IPS-18c (cell line): ENCODE data around the gene ANKRD63.

Experiments used
- H3K4me3 ChIP-seq: 2 replicates; pipeline ENCODE4 v1.7.0; 2013; ENCODE audit warnings: low read depth, mild to moderate bottlenecking, low read length, moderate library complexity; ENCODE audit not compliant: insufficient read depth
- H3K9me3 ChIP-seq: one replicate; pipeline ENCODE4 v1.6.1; 2013; ENCODE audit warnings: mild to moderate bottlenecking, low read length, moderate library complexity; ENCODE audit not compliant: control insufficient read depth, insufficient read depth

ANKRD63 gene

DNA sequence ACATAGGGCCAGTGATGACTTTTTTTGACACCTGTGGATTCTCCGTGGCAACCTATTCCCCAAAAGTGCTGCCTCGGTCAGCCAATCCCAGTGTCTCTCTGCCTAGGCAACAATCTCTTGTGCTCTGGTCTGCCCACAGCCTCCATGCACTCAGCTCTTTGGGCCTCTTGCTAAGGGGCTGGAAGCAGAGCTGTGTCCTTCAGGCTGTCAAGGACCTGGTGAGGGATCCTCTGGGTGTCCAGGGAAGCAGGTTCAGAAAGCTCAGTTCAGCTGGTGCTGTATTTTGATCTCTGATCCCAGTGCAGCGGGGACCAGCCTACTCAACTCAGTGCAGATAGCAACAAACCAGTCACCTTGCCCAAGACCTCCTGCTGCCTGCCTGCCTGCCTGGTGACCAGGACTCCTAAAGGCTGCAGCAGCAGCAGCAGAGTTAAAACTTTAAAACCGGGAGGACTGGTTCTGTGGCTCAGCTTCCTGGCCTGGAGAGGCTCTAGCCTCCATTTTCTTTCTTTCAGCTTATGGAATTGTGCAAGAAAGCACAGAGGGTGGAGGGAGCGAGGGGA is 37.8 kb downstream of the ANKRD63 start:
- H3K4me3 ChIP-seq = no peak overlapping the region
- H3K9me3 ChIP-seq = no peaks in the 10 kb centered on the region

DNA sequence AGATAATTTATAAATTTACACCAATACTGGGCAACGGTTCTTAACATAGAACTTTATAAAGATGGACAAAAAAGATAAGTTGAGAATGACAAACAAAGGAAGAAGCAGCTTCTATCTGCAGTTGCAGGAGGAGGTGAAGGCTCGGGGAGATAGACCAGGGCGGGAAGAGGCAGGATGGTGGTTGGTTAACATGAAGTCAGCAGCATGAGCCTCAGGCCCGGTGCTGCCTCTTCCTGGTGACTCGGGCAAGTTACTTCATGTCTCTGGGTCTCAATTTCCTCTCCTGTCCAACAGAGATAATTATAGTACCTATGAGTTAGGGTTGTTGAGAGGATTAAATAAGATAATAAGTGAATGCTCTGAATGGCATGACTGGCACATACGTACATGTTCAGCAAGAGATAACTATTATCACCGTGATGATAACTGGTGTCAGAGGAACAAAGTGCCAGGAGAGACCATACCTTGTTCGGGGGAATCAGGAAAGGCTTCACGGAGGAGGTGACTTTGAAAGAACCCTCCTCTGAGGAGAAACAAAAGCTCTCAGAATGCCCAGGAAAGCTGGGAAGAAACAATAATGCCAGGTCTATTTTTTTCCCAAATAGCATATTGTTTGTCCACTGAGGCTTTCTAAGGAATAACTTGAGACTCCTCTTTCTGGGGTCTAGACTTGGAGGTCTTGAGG is 39.6 kb downstream of the ANKRD63 start:
- Histone ChIP-seq H3K4me3 (no peak overlapping the region), H3K9me3 (no peaks in the 10 kb centered on the region)

DNA sequence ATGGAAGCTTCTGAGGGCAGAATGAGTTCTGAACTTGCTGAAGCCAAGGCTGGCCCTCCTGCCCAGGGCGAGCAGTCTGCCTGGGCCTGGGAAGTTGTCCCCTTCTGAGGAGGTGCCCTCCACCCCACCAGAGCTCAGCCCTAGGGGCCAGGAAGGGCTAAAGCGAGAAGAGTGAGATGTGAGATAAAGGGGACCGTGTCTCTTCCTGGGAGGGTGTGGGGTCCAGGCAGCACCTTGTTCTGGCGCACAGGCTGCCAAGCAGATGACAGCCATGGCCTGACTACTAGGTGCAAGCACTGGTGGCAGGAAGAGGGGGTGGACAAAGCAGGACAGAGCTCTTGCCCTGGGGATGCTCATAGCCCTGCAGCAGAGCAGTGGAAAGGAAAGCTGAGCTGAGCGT is 40.3 kb downstream of the ANKRD63 start:
- H3K4me3 ChIP-seq = no peak overlapping the region
- no peaks in the 10 kb centered on the region for H3K9me3 ChIP-seq

DNA sequence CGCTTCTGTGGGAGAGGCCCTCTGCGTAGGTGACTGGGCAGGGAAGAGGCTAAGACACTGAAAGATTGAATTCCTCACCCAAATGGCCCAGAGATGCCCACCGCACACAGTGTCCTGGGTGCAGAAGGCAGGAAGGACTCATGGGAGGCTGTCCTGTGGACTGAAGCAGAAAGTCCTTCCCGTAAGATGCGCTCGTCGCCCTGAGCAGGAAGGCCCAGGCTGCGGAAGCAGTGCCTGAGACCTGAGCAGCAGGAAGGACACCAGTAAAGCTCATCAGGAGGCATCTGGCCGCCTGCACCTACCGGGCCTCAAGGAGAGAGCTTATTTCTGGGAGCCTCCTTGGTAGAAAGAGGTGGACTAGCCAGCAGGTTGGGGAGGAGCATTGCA is 40.7 kb downstream of the ANKRD63 start:
- Histone ChIP-seq H3K9me3 (no peaks in the 10 kb centered on the region), H3K4me3 (no peak overlapping the region)

DNA sequence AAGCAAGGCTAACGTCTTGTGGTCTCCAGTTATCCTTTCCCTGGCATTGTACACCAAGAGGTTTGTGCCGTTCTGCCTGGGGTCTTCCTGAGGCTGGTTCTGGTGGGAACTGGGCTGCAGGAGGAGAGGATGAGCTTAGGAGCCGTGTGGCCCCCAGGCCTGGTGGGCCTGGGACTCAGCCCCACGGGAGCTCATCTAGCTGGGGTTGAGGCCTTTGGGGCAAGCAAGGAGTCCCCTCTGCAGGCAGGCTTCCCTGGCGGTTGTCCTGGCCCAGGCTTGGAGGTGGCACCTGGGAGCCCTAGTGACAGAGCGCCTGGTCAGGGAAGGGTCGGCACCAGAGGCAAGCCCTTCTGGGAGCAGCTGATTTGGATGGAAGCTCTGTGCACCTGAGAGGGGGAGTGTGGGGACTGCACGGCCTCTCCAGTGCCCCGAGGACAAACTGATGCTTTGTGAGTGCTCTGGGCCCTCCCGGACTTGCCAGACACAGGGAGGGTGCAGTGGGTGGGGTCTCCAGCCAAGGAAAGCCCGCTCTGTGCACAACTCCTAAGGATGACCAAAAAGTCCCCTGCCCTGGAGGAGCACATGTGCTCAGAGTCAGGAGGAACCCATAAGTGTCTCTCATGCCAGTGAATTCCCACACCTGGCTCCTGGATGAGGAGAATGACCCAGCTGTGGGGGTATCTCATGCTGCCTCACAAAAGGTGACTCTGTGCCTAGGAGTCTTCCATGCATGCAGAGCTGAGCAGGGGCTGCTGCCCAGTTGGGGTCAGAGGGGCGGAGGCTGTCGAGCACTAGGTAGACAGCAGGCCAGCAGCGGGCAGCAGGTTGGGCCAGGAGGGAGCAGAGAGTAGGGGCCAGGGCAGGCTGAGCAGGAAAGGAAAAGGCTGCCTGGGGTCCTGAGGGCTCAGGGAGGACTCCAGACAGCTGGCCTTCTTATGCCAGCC is 41.3 kb downstream of the ANKRD63 start:
- H3K4me3 ChIP-seq = no peak overlapping the region
- H3K9me3 ChIP-seq = no peaks in the 10 kb centered on the region

DNA sequence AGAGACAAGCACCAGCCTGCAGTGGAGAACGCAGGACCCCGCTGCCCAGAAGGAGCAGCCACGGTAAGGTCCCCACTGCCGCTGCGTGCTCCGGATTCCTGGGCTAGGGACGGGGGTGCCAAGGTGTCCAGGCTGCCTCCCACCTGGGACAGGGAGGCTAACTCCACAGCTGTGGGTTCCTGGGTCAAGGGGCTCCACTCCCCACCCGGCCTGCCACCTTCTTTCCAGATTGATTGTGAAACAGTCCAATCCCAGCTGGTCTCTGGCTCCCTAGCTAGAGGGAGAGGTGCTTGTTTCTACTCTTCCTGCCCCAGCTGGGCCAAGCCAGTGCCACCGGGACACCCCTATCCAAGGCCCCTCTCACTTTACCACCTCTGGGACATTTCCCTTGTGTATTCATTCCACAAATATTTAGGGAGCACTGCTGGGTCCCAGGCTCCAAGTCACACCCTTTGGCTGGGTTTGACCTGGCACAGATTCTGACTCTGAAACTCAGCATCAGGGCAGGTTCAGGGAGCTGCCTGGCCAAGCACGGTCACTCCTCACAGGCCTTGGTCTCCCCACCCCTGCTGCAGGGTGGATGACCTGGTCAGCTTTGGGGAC is 42.1 kb downstream of the ANKRD63 start:
- Histone ChIP-seq H3K9me3 (no peaks in the 10 kb centered on the region), H3K4me3 (no peak overlapping the region)

DNA sequence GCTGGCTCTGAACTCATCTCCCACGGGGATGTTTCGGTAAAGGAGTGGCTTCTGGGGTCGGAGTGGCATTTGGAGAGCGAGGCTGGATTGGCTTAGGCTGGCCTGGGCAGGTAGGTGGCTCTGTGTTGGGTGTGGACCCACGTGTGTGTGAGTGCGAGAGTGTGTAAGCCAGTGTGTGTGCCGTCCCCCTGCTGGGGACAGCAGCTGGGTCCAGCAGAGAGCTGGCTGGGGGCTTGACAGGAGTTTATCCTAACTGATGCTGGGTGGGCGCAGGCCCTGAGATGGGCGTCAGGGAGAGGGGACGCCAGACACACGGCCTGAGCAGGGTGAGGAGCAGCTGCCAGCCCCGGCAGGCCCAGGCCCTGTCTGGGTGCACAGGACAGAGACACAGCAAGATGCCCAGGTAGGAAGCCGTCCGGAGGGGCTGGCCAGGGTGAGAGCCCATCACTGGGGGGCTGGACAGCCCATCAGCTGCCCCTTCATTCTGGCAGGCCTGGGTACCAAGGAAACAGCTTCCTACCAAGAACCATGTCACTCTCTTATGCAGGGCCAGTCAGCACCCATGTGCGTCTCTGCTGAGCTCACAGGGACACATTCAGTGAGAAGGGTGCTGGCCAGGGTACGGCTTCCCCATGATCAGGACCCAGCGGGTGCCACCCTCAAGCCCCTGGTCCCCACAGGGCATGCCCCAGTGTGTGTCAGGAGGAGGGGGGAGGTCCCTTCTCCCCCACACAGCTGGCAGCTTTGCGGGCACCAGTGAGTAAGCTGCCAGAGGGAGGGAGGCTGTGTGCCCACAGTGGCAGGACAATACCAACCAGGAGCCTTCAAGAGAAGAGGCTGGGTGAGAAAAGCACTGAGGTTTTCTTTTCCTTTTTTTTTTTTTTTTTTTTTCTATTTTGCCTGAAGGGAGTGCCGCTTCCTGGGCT is 42.9 kb downstream of the ANKRD63 start:
- no peaks in the 10 kb centered on the region for H3K9me3 ChIP-seq
- H3K4me3 ChIP-seq = peak overlapping the region; percentile 37; the same call in 1 of the 2 replicates

DNA sequence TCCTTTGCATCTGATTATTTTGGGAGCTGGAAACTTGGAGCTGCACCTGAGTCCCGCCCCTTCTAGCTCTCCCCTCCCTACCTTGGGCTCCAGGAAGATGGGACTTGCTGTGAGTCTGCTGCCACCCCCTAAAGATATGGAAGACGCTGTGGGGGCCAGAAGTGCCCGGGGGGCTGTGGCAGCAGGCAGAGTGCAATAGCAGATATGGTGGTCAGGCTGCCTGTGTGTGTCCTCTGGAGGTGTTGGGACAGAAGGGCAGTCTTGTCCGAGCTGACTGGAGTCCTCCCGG is 43.5 kb downstream of the ANKRD63 start:
- Histone ChIP-seq H3K9me3 (no peaks in the 10 kb centered on the region), H3K4me3 (peak overlapping the region; percentile 37)

DNA sequence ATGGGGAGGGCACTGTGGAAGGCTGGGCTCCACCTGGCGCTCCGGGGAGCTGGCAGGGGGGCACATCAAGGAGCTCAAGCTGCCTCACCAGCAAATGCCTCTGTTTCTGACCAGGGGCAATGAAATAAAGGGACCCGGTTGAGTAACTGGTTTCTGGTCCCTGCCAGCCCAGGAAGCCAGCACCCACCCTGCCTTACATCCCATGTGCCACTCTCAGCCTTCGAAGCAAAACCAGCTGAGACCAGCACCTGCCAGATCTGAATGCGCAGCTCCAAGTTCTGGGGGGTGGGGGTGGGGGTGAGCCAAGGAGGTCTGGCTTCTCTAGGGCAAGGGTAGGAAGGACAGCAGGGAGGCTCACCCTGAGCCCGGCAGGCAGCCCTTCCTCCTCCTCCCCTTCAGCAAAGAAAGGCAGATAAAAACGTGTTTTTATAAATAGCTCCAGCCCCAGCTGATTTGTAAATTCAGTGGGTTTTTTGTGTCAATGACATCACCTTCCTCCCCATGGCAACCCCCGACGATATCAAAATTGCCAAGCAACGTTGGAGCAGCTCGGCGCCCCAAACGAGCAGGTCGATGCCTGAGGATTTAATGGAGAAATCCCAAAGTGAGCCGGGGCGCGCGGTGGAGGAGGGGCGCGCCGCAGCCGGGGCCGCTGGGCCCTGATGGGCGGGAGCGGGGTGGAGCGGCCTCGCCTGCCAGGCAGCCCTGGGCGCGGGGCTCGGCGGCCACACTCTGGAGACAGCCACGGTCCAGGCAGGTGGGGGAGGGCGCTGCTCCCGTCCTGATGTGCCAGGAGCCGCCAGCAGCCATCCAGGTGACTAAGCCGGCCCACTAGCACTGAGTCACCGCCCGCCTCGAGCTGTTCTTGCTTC is 44.1 kb downstream of the ANKRD63 start, which contains the start of gene PAK6:
PAK6 (plus strand) TSS at position 532 of the 872 bp plus-strand sequence. CDS start 25,723 bp downstream, outside the sequence.
- Histone ChIP-seq H3K4me3 (peak within 1 kb of the TSS; percentile 37), H3K9me3 (no peaks in the 10 kb centered on the region)

DNA sequence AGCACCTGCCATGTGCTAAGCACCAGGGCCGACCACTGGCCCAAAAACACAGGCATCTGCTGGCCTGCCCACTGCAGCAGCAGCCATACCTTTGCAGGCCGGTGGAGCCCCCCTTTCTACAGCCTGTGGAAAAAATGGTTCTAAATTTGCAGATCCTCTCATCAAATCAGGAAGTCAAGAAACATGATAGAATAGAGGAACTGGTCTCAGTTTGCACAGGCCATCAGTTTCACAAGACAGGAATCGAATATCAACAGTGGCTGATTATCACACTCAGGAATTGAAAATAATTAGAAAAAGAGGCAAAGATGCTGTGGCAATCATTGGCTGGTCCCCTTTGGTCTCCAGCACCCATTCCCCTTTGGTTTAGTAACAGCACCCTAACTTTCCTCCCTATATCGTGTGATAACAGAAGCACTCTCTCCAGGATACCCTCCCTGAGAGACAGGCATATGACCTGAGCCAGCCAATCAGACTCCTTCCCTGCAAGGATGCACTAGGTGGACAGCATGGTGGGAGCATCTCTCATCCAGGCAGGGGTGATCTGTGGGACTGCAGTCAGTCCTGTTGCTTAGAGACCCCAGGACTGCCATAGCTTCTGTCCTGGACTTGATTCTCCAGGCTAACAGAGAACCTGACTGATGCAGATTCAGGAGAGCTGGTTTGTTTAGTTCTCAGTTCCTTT is 47.5 kb downstream of the ANKRD63 start:
- Histone ChIP-seq H3K4me3 (no peak overlapping the region), H3K9me3 (no peaks in the 10 kb centered on the region)

DNA sequence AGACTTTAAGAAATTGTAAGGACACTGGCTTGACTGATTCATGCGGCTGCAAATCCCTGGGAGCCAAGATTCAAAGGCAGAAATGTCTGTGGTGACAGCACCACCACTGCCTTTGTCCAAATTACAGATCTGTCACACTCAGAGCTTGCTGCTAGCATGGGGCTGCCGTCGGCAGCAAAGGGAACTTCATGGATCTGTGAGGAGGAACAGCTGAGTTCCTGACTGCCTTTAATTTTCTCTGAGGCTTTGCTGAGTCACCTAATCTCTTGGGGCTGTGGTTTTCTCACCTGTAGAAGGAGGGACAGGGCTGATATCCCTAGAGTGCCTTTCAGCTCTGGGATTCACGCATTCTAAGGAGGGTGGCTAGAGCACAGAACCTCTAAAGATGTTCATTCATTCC is 48.1 kb downstream of the ANKRD63 start:
- no peak overlapping the region for H3K4me3 ChIP-seq

DNA sequence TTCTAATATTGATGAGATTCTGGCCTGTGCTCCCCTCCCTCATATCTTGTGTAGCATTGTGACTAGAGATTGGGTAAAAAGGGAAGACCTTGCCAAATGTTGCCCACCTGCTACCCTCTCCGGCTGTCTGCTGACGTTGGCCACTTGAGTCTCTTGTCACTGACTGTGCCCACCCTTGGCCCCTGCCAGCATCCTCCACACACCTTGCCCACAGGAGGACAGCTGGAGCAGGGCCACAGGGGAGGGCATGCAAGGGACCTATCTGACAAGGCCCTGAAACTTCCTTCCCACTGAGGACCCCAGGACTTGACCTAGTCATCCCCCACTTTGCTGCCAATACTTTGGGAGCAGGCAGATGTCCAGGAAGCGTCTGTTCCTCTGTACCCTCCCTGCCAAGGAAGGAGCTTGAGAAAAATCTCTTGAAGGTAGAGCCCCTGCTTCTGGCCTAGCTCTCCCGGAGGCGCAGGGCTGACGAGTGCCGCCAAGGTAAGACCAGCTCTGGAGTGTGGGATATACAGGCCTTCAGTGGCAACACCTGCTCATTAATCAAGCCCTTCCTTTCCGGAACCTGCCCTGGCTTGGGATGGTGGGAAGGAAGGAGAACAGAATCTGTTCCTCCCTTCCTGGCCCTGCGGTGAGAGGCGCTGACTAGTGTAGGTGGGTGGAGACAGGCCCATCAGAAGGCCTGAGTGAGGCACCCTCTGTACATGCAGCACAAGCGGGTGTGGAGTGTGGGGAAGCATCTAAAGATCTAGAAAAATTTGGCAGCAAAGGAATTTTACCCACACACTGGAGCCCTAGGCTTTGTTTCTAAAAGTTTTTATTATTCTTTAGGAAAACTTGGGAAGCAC is 48.9 kb downstream of the ANKRD63 start:
- Histone ChIP-seq H3K9me3 (no peaks in the 10 kb centered on the region), H3K4me3 (no peak overlapping the region)

More for the DNA sequence above, 48.1 kb downstream of the ANKRD63 start:
- no peaks in the 10 kb centered on the region for H3K9me3 ChIP-seq

DNA sequence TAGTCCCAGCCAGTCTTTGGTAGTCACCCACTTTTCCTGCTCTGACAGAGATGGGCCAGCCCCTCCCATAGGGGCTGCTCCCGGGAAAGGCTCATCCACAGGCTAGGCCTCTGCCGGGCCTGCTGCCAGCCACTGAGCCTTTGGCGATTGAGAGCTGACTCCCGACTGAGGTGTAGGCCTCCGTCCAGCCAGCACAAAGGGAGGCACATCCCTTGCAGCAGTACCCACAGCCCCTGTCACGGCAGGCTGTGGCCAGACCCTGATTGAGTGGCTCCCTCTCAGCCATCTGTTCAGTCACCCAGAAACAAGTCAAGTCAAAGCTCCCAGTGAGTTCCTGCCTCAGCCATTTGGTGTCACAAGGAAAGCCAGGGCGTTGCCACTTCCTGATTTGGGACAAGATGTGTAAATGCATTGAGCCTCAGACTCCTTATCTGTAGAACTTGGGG is 50.2 kb downstream of the ANKRD63 start:
- Histone ChIP-seq H3K9me3 (no peaks in the 10 kb centered on the region), H3K4me3 (no peak overlapping the region)
